ENCODE results near the gene CPT1B.
"Not testable (repeated sequence)": the region's sequence is repeated elsewhere in the genome, so short reads cannot be mapped to it uniquely, and the experiment has no call there.

CPT1B gene

DNA sequence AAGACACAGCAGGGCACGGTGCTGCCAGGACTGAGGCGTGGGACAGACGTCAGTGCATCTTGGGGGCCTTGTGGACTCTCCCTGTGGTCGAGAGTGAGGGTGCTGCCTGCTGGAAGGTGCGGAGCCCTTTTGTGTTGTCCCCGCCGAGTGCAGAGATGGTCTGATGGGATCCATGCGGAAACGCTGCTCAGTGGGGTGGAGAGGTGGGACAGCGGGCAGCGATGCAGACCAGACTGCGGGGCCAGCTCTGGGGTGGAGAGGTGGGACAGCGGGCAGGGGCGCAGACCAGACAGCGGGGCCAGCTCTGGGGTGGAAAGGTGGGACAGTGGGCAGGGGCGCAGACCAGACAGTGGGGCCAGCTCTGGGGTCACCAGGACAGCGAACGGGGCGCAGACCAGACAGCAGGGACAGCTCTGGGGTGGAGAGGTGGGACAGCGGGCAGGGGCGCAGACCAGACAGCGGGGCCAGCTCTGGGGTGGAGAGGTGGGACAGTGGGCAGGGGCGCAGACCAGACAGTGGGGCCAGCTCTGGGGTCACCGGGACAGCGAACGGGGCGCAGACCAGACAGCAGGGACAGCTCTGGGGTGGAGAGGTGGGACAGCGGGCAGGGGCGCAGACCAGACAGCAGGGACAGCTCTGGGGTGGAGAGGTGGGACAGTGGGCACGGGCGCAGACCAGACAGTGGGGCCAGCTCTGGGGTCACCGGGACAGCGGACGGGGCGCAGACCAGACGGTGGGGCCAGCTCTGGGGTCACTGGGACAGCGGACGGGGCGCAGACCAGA, 30.0 kb upstream of the CPT1B start:
- not testable (repeated sequence) for H3K9me3 ChIP-seq (ENCODE audit: control insufficient read depth in 1 of 2, low read length in 2 of 2); H3K27me3 ChIP-seq (ENCODE audit: low read depth, low read length); H3K4me1 ChIP-seq (ENCODE audit: control insufficient read depth in 1 of 2, insufficient read depth in 2 of 2, low read length in 2 of 2); H3K27ac ChIP-seq (ENCODE audit: low read length); H3K36me3 ChIP-seq (ENCODE audit: control insufficient read depth in 1 of 2, insufficient read depth in 2 of 2, low read length in 2 of 2); H3K4me3 ChIP-seq (ENCODE audit: low read depth in 1 of 2, low read length in 2 of 2)

DNA sequence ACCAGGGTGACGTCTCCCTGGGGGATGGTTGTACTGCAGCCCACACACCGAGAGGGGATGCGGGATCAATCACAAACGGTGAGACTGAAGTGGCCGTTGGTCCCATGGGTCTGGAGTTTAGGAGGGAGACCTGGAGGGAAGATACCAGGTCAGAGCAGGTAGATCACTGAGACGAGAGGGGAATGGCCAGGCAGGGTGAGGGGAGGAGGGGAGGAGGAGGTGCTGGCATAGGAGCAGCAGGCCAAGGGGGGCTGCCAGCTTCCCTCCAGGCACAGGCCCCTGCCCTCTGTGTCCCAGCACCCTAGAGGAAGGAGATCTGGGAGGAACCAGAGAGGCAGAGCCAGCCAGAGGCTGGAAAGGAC, 29.4 kb upstream of the CPT1B start:
- H3K4me1 ChIP-seq (ENCODE audit: control insufficient read depth in 1 of 2, insufficient read depth in 2 of 2, low read length in 2 of 2): no peaks in the 10 kb centered on the region
- peaks cover 9% of the 10 kb centered on the region for H3K27me3 ChIP-seq (ENCODE audit: low read depth, low read length)
- H3K36me3 ChIP-seq (ENCODE audit: control insufficient read depth in 1 of 2, insufficient read depth in 2 of 2, low read length in 2 of 2): no peaks in the 10 kb centered on the region
- no peaks in the 10 kb centered on the region for H3K9me3 ChIP-seq (ENCODE audit: control insufficient read depth in 1 of 2, low read length in 2 of 2)
- H3K4me3 ChIP-seq (ENCODE audit: low read depth in 1 of 2, low read length in 2 of 2): no peak overlapping the region
- no peak overlapping the region for H3K27ac ChIP-seq (ENCODE audit: low read length)

DNA sequence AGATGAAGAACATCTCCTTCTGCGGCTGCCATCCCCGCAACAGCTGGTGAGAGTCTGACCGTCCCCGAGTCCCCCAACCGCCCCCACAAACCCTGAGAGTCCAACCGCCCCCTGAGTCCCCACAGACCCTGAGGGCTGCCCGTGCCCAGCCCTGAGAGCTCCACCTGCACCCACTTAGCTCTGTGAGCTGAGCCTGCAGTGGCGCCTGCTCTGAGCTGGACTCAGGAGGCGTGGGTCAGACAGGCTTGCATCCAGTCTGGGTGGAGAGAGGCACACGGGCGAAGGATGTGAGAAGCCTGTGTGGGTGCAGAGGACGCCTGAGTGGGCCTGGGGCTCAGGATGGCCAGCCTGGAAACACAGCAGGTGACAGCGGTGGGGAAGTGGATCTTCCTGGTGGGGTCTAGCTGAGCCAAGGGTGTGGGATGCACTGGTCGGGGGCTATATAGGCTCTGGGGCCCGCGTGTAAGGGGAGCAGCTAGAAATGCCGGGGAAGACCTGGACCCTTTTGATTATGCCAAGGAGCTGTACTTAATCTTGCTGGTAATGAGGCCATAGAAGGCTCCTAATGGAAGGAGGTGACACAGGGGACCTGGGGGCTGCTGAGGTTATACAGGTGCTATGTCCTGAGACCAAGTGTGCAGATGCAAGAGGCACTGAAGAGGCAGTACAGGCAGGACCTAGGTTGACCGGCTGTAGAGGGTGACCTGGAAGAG, 28.9 kb upstream of the CPT1B start:
- Histone ChIP-seq H3K4me3 (ENCODE audit: low read depth in 1 of 2, low read length in 2 of 2) (no peak overlapping the region), H3K27ac (ENCODE audit: low read length) (no peak overlapping the region), H3K27me3 (ENCODE audit: low read depth, low read length) (peaks cover 15% of the 10 kb centered on the region), H3K36me3 (ENCODE audit: control insufficient read depth in 1 of 2, insufficient read depth in 2 of 2, low read length in 2 of 2) (no peaks in the 10 kb centered on the region), H3K4me1 (ENCODE audit: control insufficient read depth in 1 of 2, insufficient read depth in 2 of 2, low read length in 2 of 2) (no peaks in the 10 kb centered on the region), H3K9me3 (ENCODE audit: control insufficient read depth in 1 of 2, low read length in 2 of 2) (no peaks in the 10 kb centered on the region)

GRCh38 chr22:50606165-50606945, 28.1 kb upstream of the CPT1B start:
- Histone ChIP-seq H3K27ac (ENCODE audit: low read length) (no peak overlapping the region), H3K4me3 (ENCODE audit: low read depth in 1 of 2, low read length in 2 of 2) (no peak overlapping the region), H3K36me3 (ENCODE audit: control insufficient read depth in 1 of 2, insufficient read depth in 2 of 2, low read length in 2 of 2) (no peaks in the 10 kb centered on the region), H3K9me3 (ENCODE audit: control insufficient read depth in 1 of 2, low read length in 2 of 2) (no peaks in the 10 kb centered on the region), H3K4me1 (ENCODE audit: control insufficient read depth in 1 of 2, insufficient read depth in 2 of 2, low read length in 2 of 2) (no peaks in the 10 kb centered on the region), H3K27me3 (ENCODE audit: low read depth, low read length) (peaks cover 17% of the 10 kb centered on the region)

DNA sequence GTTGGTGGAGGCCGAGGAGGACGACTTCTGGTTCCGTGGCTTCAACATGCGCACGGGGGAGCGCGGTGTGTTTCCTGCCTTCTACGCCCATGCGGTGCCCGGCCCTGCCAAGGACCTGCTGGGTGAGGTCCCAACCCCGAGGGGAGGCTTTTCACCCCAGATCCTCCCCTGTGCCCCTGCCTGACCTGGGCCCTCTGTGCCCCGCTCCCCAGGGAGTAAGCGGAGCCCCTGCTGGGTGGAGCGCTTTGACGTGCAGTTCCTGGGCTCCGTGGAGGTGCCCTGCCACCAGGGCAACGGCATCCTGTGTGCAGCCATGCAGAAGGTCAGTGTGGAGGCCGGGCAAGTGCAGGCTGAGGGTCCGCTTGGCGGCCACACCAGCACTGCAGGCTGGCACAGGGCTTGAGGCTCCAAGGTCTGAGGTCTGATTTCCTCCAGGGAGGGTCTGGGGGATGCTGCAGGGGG, 27.4 kb upstream of the CPT1B start:
- H3K27ac ChIP-seq (ENCODE audit: low read length): no peak overlapping the region
- H3K9me3 ChIP-seq (ENCODE audit: control insufficient read depth in 1 of 2, low read length in 2 of 2): no peaks in the 10 kb centered on the region
- no peaks in the 10 kb centered on the region for H3K36me3 ChIP-seq (ENCODE audit: control insufficient read depth in 1 of 2, insufficient read depth in 2 of 2, low read length in 2 of 2)
- peaks cover 17% of the 10 kb centered on the region for H3K27me3 ChIP-seq (ENCODE audit: low read depth, low read length)
- peaks cover 0 to 4% of the 10 kb centered on the region in 2 donors for H3K4me1 ChIP-seq (ENCODE audit: control insufficient read depth in 1 of 2, insufficient read depth in 2 of 2, low read length in 2 of 2)
- H3K4me3 ChIP-seq (ENCODE audit: low read depth in 1 of 2, low read length in 2 of 2): no peak overlapping the region

GRCh38 chr22:50605002-50605612, 26.9 kb upstream of the CPT1B start:
- Histone ChIP-seq H3K4me1 (ENCODE audit: control insufficient read depth in 1 of 2, insufficient read depth in 2 of 2, low read length in 2 of 2) (peaks cover 0 to 4% of the 10 kb centered on the region in 2 donors), H3K4me3 (ENCODE audit: low read depth in 1 of 2, low read length in 2 of 2) (no peak overlapping the region), H3K27me3 (ENCODE audit: low read depth, low read length) (peaks cover 17% of the 10 kb centered on the region), H3K27ac (ENCODE audit: low read length) (no peak overlapping the region), H3K9me3 (ENCODE audit: control insufficient read depth in 1 of 2, low read length in 2 of 2) (no peaks in the 10 kb centered on the region), H3K36me3 (ENCODE audit: control insufficient read depth in 1 of 2, insufficient read depth in 2 of 2, low read length in 2 of 2) (no peaks in the 10 kb centered on the region)

GRCh38 chr22:50604256-50605001, 26.2 kb upstream of the CPT1B start:
- Histone ChIP-seq H3K4me3 (ENCODE audit: low read depth in 1 of 2, low read length in 2 of 2) (no peak overlapping the region), H3K9me3 (ENCODE audit: control insufficient read depth in 1 of 2, low read length in 2 of 2) (no peaks in the 10 kb centered on the region), H3K36me3 (ENCODE audit: control insufficient read depth in 1 of 2, insufficient read depth in 2 of 2, low read length in 2 of 2) (no peaks in the 10 kb centered on the region), H3K4me1 (ENCODE audit: control insufficient read depth in 1 of 2, insufficient read depth in 2 of 2, low read length in 2 of 2) (peaks cover 0 to 4% of the 10 kb centered on the region in 2 donors), H3K27ac (ENCODE audit: low read length) (no peak overlapping the region), H3K27me3 (ENCODE audit: low read depth, low read length) (peaks cover 21% of the 10 kb centered on the region)

DNA sequence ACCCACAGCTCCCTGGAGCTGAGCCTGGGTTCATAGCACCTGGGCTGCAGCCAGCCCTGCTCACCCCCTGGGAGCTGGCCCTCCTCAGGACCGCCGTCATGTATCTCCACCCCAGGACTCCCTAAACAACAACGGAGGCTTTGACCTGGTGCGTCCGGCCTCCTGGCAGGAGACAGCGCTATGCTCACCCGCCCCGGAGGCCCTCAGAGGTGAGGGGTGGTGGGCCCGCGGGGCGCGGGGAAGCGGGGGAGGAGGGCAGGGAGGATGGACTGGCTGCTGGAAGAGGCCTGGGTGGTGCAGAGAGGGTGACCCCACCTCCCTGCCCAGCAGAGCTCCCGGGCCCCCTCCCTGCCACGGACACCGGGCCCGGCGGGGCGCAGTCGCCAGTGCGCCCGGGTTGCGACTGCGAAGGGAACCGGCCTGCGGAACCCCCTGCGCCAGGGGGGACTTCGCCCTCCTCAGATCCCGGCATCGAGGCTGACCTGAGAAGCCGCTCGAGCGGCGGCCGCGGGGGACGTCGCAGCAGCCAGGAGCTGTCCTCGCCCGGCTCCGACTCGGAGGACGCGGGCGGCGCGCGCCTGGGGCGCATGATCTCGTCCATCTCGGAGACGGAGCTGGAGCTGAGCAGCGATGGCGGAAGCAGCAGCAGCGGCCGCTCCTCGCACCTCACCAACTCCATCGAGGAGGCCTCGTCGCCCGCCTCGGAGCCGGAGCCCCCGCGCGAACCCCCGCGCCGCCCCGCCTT, 25.5 kb upstream of the CPT1B start:
- H3K36me3 ChIP-seq (ENCODE audit: control insufficient read depth in 1 of 2, insufficient read depth in 2 of 2, low read length in 2 of 2): no peaks in the 10 kb centered on the region
- peaks cover 23% of the 10 kb centered on the region for H3K27me3 ChIP-seq (ENCODE audit: low read depth, low read length)
- peaks cover 0 to 4% of the 10 kb centered on the region in 2 donors for H3K4me1 ChIP-seq (ENCODE audit: control insufficient read depth in 1 of 2, insufficient read depth in 2 of 2, low read length in 2 of 2)
- no peak overlapping the region for H3K27ac ChIP-seq (ENCODE audit: low read length)
- H3K9me3 ChIP-seq (ENCODE audit: control insufficient read depth in 1 of 2, low read length in 2 of 2): no peaks in the 10 kb centered on the region
- no peak overlapping the region for H3K4me3 ChIP-seq (ENCODE audit: low read depth in 1 of 2, low read length in 2 of 2)

GRCh38 chr22:50602338-50602700, 24.1 kb upstream of the CPT1B start:
- peaks cover 0 to 1% of the 10 kb centered on the region in 2 donors for H3K36me3 ChIP-seq (ENCODE audit: control insufficient read depth in 1 of 2, insufficient read depth in 2 of 2, low read length in 2 of 2)
- no peaks in the 10 kb centered on the region for H3K9me3 ChIP-seq (ENCODE audit: control insufficient read depth in 1 of 2, low read length in 2 of 2)
- no peak overlapping the region for H3K27ac ChIP-seq (ENCODE audit: low read length)
- H3K27me3 ChIP-seq (ENCODE audit: low read depth, low read length): peaks cover 28% of the 10 kb centered on the region
- no peak overlapping the region for H3K4me3 ChIP-seq (ENCODE audit: low read depth in 1 of 2, low read length in 2 of 2)
- H3K4me1 ChIP-seq (ENCODE audit: control insufficient read depth in 1 of 2, insufficient read depth in 2 of 2, low read length in 2 of 2): peaks cover 0 to 4% of the 10 kb centered on the region in 2 donors

GRCh38 chr22:50601669-50602337, 23.6 kb upstream of the CPT1B start:
- peaks cover 0 to 4% of the 10 kb centered on the region in 2 donors for H3K4me1 ChIP-seq (ENCODE audit: control insufficient read depth in 1 of 2, insufficient read depth in 2 of 2, low read length in 2 of 2)
- no peak overlapping the region for H3K4me3 ChIP-seq (ENCODE audit: low read depth in 1 of 2, low read length in 2 of 2)
- H3K27ac ChIP-seq (ENCODE audit: low read length): no peak overlapping the region
- H3K36me3 ChIP-seq (ENCODE audit: control insufficient read depth in 1 of 2, insufficient read depth in 2 of 2, low read length in 2 of 2): peaks cover 0 to 6% of the 10 kb centered on the region in 2 donors
- H3K27me3 ChIP-seq (ENCODE audit: low read depth, low read length): peaks cover 28% of the 10 kb centered on the region
- no peaks in the 10 kb centered on the region for H3K9me3 ChIP-seq (ENCODE audit: control insufficient read depth in 1 of 2, low read length in 2 of 2)
